WTC11 (cell line): Measurements from ENCODE around the gene RHOV. TPM values are rescaled to one million over a fixed set of nuclear protein-coding genes. Genes with fewer than 3 reads are reported as not detected.

Experiments
- ATAC-seq: fragments of 200-7000 bp; cut with Tn5 transposase; 2 replicates; pipeline ENCODE4 v1.10.0; 2021; ENCODE audit warnings: mild to moderate bottlenecking, moderate library complexity
- CTCF ChIA-PET: fragments of 300-600 bp; sonication (Branson Sonifier 250); formaldehyde crosslinking; loops from one replicate; lab custom pipeline; 2021; ENCODE audit warnings: antibody characterized with exemption; lab: Charles Lee
- POLR2A ChIA-PET: fragments of 350-600 bp; sonication (Branson Sonifier 250); formaldehyde crosslinking; loops from one replicate; lab custom pipeline; 2021; ENCODE audit warnings: antibody characterized with exemption; lab: Charles Lee
- DNase-seq: peaks from one replicate; pipeline ENCODE4 v3.0.0; 2021; ENCODE audit warnings: low spot score
- H3K27ac Mint-ChIP-seq: 2 replicates; pipeline ENCODE4 v1.8.0; 2021; ENCODE audit warnings: mixed read lengths
- H3K27me3 Mint-ChIP-seq: 2 replicates; pipeline ENCODE4 v1.8.0; 2021; ENCODE audit warnings: low read depth, mild to moderate bottlenecking, moderate library complexity, mixed read lengths
- H3K36me3 Mint-ChIP-seq: 2 replicates; pipeline ENCODE4 v1.8.0; 2021; ENCODE audit warnings: mixed read lengths
- H3K4me1 Mint-ChIP-seq: 2 replicates; pipeline ENCODE4 v1.8.0; 2022; ENCODE audit warnings: mixed read lengths
- H3K4me3 Mint-ChIP-seq: 2 replicates; pipeline ENCODE4 v1.8.0; 2021; ENCODE audit warnings: mild to moderate bottlenecking, moderate library complexity, mixed read lengths
- H3K9me3 Mint-ChIP-seq: 2 replicates; pipeline ENCODE4 v1.8.0; 2021; ENCODE audit warnings: mixed read lengths
- AR ChIP-seq: fragments of 250-450 bp; sonication (Bioruptor Pico); IDR thresholded peaks from 2 replicates; pipeline ENCODE4 v1.9.0; 2021; ENCODE audit warnings: mild to moderate bottlenecking
- ATF1 ChIP-seq: sonication (generic); formaldehyde crosslinking; IDR thresholded peaks from 2 replicates; pipeline ENCODE4 v1.8.1; 2023; ENCODE audit warnings: mild to moderate bottlenecking, moderate library complexity, missing genetic modification reagents
- ATF6 ChIP-seq: sonication (generic); formaldehyde crosslinking; IDR thresholded peaks from 2 replicates; pipeline ENCODE4 v1.8.1; 2023; ENCODE audit warnings: mild to moderate bottlenecking, missing genetic modification reagents
- CBFB ChIP-seq: sonication (generic); formaldehyde crosslinking; IDR thresholded peaks from 2 replicates; pipeline ENCODE4 v1.8.1; 2022; ENCODE audit warnings: mild to moderate bottlenecking, low read depth, missing genetic modification reagents
- E2F4 ChIP-seq: sonication (generic); formaldehyde crosslinking; IDR thresholded peaks from 2 replicates; pipeline ENCODE4 v1.8.1; 2022; ENCODE audit warnings: low read depth, mild to moderate bottlenecking, moderate library complexity, missing genetic modification reagents, borderline replicate concordance
- ELF4 ChIP-seq: sonication (generic); formaldehyde crosslinking; IDR thresholded peaks from 2 replicates; pipeline ENCODE4 v1.8.1; 2022; ENCODE audit warnings: low read depth, mild to moderate bottlenecking, moderate library complexity, missing genetic modification reagents
- ESRRA ChIP-seq: sonication (generic); formaldehyde crosslinking; IDR thresholded peaks from 2 replicates; pipeline ENCODE4 v1.8.1; 2022; ENCODE audit warnings: mild to moderate bottlenecking, missing genetic modification reagents, borderline replicate concordance
- GTF2I ChIP-seq: fragments of 250-450 bp; sonication (Bioruptor Pico); conservative IDR thresholded peaks from 2 replicates; pipeline ENCODE4 v1.4.0; 2021; ENCODE audit warnings: mild to moderate bottlenecking
- IRF1 ChIP-seq: sonication (generic); formaldehyde crosslinking; IDR thresholded peaks from 2 replicates; pipeline ENCODE4 v1.8.0; 2023; ENCODE audit warnings: missing genetic modification reagents
- NR1H2 ChIP-seq: sonication (generic); formaldehyde crosslinking; IDR thresholded peaks from 2 replicates; pipeline ENCODE4 v1.9.0; 2021; ENCODE audit warnings: mild to moderate bottlenecking, moderate library complexity, missing genetic modification reagents
- NR3C1 ChIP-seq: sonication (generic); formaldehyde crosslinking; conservative IDR thresholded peaks from 2 replicates; pipeline ENCODE4 v1.8.1; 2023; ENCODE audit warnings: low read depth, mild to moderate bottlenecking, missing genetic modification reagents
- RELA ChIP-seq: sonication (generic); formaldehyde crosslinking; IDR thresholded peaks from 2 replicates; pipeline ENCODE4 v1.8.1; 2022; ENCODE audit warnings: missing genetic modification reagents, mild to moderate bottlenecking, borderline replicate concordance
- TCF7 ChIP-seq: sonication (generic); formaldehyde crosslinking; IDR thresholded peaks from 2 replicates; pipeline ENCODE4 v1.8.0; 2022; ENCODE audit warnings: mild to moderate bottlenecking, low read depth, missing genetic modification reagents, moderate library complexity
- TEAD1 ChIP-seq: sonication (generic); formaldehyde crosslinking; IDR thresholded peaks from 2 replicates; pipeline ENCODE4 v1.8.0; 2022; ENCODE audit warnings: mild to moderate bottlenecking, missing genetic modification reagents
- USF1 ChIP-seq: sonication (generic); formaldehyde crosslinking; IDR thresholded peaks from 2 replicates; pipeline ENCODE4 v1.8.0; 2022; ENCODE audit warnings: mild to moderate bottlenecking, missing genetic modification reagents
- ZMAT4 ChIP-seq: fragments of 250-450 bp; sonication (Bioruptor Pico); IDR thresholded peaks from 2 replicates; pipeline ENCODE4 v1.9.0; 2021; ENCODE audit warnings: mild to moderate bottlenecking
- ZNF121 ChIP-seq: sonication (generic); formaldehyde crosslinking; IDR thresholded peaks from 2 replicates; pipeline ENCODE4 v1.8.0; 2023; ENCODE audit warnings: missing genetic modification reagents
- ZNF138 ChIP-seq: sonication (generic); formaldehyde crosslinking; conservative IDR thresholded peaks from 2 replicates; pipeline ENCODE4 v1.8.1; 2022; ENCODE audit warnings: mild to moderate bottlenecking, moderate library complexity, missing genetic modification reagents
- ZNF232 ChIP-seq: sonication (generic); formaldehyde crosslinking; IDR thresholded peaks from 2 replicates; pipeline ENCODE4 v1.8.0; 2022; ENCODE audit warnings: mild to moderate bottlenecking, missing genetic modification reagents
- ZNF532 ChIP-seq: fragments of 250-450 bp; sonication (Bioruptor Pico); IDR thresholded peaks from 2 replicates; pipeline ENCODE4 v1.9.0; 2021; ENCODE audit warnings: mild to moderate bottlenecking, borderline replicate concordance
- total RNA-seq: library from RNA; stranded (reverse); gene quantifications from 3 replicates; pipeline ENCODE4 v1.2.3, GENCODE V29; 2021

Gene RHOV
- total RNA-seq, 1 experiment from 2014 or later: 5.0 TPM

- TF ChIP-seq AR (no peak), ZNF121 (CRISPR knock-in tag) (no peak)
- TF ChIP-seq, all 79 proteins: peak for 0
Observed at GRCh38 chr15:40869686-40870085, 4.3 kb downstream of the RHOV start (continued).

- CTCF ChIA-PET: interaction anchor here (0.7 kb wide), 1 partner anchor 690 kb away, joined by 3 read pairs; no protein-coding TSS in a partner anchor
Observed at GRCh38 chr15:40867199-40867598, 6.8 kb downstream of the RHOV start.

More at GRCh38 chr15:40867199-40867598, 6.8 kb downstream of the RHOV start:
- TF ChIP-seq RELA (CRISPR knock-in tag): no peak
- TF ChIP-seq TEAD1: no peak
- no peak for TF ChIP-seq ZNF138 (CRISPR knock-in tag)
- TF ChIP-seq ZNF232 (CRISPR knock-in tag): no peak
- no peak for TF ChIP-seq ESRRA (CRISPR knock-in tag)
- no peak for TF ChIP-seq GTF2I
- TF ChIP-seq ELF4 (CRISPR knock-in tag): no peak
- no peak for TF ChIP-seq ATF1 (CRISPR knock-in tag)
- TF ChIP-seq ZNF532 (CRISPR knock-in tag): no peak
- no peak for TF ChIP-seq E2F4 (CRISPR knock-in tag)
- TF ChIP-seq CBFB (CRISPR knock-in tag): no peak
- no peak for TF ChIP-seq USF1
- TF ChIP-seq TCF7: no peak
- no peak for TF ChIP-seq IRF1 (CRISPR knock-in tag)
- no peak for TF ChIP-seq NR1H2 (CRISPR knock-in tag)
- no peak for TF ChIP-seq NR3C1 (CRISPR knock-in tag)
- no peak for TF ChIP-seq ZMAT4 (CRISPR knock-in tag)
- TF ChIP-seq ATF6 (CRISPR knock-in tag): no peak
- TF ChIP-seq, all 79 proteins: peak for 0
- Mint-ChIP-seq H3K36me3 (no peaks in the 10 kb centered on the region), H3K4me3 (no peak overlapping the region), H3K4me1 (peaks cover 12% of the 10 kb centered on the region), H3K27ac (no peak overlapping the region), H3K9me3 (no peaks in the 10 kb centered on the region), H3K27me3 (no peaks in the 10 kb centered on the region; the same call in 1 of the 2 replicates)
- POLR2A ChIA-PET: no interaction called here
- DNase-seq (no peak), ATAC-seq (no peak)
